Activated B cell treated with CpG ODN at 0.5 μM for 24 hours (primary cell): ENCODE measurements around the gene ENG. TPM values are rescaled to one million over a fixed set of nuclear protein-coding genes. Genes with fewer than 3 reads are reported as not detected.
"Not testable (repeated sequence)": the region's sequence is repeated elsewhere in the genome, so short reads cannot be mapped to it uniquely, and the experiment has no call there.

Experiments used
- ATAC-seq: fragments of 200-7000 bp; cut with Tn5 transposase; one replicate; pipeline ENCODE4 v1.10.0; 2021; ENCODE audit warnings: low read depth, mild to moderate bottlenecking, moderate library complexity
- CTCF ChIA-PET: fragments of 350-600 bp; sonication (Branson Sonifier 250); formaldehyde crosslinking; loops from one replicate; lab custom pipeline; 2021; ENCODE audit warnings: antibody characterized with exemption; lab: Charles Lee
- POLR2A ChIA-PET: fragments of 350-600 bp; sonication (Branson Sonifier 250); formaldehyde crosslinking; loops from one replicate; lab custom pipeline; 2021; ENCODE audit warnings: antibody characterized with exemption; lab: Charles Lee
- DNase-seq: peaks from one replicate; pipeline ENCODE4 v3.0.0; 2022
- H3K27ac Mint-ChIP-seq: one replicate; pipeline ENCODE4 v1.8.0; 2020; ENCODE audit warnings: mixed read lengths
- H3K27me3 Mint-ChIP-seq: one replicate; pipeline ENCODE4 v1.8.0; 2021; ENCODE audit warnings: mixed read lengths
- H3K36me3 Mint-ChIP-seq: one replicate; pipeline ENCODE4 v1.8.0; 2021; ENCODE audit warnings: low read depth, mixed read lengths
- H3K4me1 Mint-ChIP-seq: one replicate; pipeline ENCODE4 v1.8.0; 2021; ENCODE audit warnings: mixed read lengths
- H3K4me3 Mint-ChIP-seq: one replicate; pipeline ENCODE4 v1.8.0; 2020; ENCODE audit warnings: mild to moderate bottlenecking, mixed read lengths
- H3K9me3 Mint-ChIP-seq: one replicate; pipeline ENCODE4 v1.8.0; 2020; ENCODE audit warnings: mixed read lengths
- intact Hi-C: fragments of 100-400 bp; cut with micrococcal nuclease; formaldehyde crosslinking; loops from one replicate; pipeline ENCODE4 v1.15.1; 2024
- total RNA-seq: library from RNA; stranded (reverse); gene quantifications from 2 replicates; pipeline ENCODE4 v1.2.3, GENCODE V29; 2022
- TF ChIP-seq, protein P1 (sequence below): fragments of 200-600 bp; IDR thresholded peaks from one replicate; pipeline ENCODE4 v1.8.0; 2022; ENCODE audit warnings: antibody characterized with exemption, mild to moderate bottlenecking

Gene ENG
- total RNA-seq, 1 donor from 2014 or later: 6.1 TPM

- Mint-ChIP-seq H3K4me1 (peaks cover 11% of the 10 kb centered on the region), H3K4me3 (no peak overlapping the region), H3K27ac (no peak overlapping the region), H3K27me3 (no peaks in the 10 kb centered on the region), H3K9me3 (no peaks in the 10 kb centered on the region), H3K36me3 (no peaks in the 10 kb centered on the region)
- intact Hi-C loops: no loop called here
- ATAC-seq (no peak), DNase-seq (no peak)
- CTCF ChIA-PET: interaction anchor here (0.6 to 1.4 kb wide), 4 partner anchors 48 to 369 kb away, joined by 3 to 4 read pairs (median 3); no protein-coding TSS in a partner anchor
- TF ChIP-seq, protein P1, sequence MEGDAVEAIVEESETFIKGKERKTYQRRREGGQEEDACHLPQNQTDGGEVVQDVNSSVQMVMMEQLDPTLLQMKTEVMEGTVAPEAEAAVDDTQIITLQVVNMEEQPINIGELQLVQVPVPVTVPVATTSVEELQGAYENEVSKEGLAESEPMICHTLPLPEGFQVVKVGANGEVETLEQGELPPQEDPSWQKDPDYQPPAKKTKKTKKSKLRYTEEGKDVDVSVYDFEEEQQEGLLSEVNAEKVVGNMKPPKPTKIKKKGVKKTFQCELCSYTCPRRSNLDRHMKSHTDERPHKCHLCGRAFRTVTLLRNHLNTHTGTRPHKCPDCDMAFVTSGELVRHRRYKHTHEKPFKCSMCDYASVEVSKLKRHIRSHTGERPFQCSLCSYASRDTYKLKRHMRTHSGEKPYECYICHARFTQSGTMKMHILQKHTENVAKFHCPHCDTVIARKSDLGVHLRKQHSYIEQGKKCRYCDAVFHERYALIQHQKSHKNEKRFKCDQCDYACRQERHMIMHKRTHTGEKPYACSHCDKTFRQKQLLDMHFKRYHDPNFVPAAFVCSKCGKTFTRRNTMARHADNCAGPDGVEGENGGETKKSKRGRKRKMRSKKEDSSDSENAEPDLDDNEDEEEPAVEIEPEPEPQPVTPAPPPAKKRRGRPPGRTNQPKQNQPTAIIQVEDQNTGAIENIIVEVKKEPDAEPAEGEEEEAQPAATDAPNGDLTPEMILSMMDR: no peak
- POLR2A ChIA-PET: interaction anchor here (0.9 kb wide), 1 partner anchor 44 kb away, joined by 4 read pairs; the partner anchor contains the start of gene ST6GALNAC4
Observed at GRCh38 chr9:127873223-127873691, 18.8 kb upstream of the ENG start.

DNA sequence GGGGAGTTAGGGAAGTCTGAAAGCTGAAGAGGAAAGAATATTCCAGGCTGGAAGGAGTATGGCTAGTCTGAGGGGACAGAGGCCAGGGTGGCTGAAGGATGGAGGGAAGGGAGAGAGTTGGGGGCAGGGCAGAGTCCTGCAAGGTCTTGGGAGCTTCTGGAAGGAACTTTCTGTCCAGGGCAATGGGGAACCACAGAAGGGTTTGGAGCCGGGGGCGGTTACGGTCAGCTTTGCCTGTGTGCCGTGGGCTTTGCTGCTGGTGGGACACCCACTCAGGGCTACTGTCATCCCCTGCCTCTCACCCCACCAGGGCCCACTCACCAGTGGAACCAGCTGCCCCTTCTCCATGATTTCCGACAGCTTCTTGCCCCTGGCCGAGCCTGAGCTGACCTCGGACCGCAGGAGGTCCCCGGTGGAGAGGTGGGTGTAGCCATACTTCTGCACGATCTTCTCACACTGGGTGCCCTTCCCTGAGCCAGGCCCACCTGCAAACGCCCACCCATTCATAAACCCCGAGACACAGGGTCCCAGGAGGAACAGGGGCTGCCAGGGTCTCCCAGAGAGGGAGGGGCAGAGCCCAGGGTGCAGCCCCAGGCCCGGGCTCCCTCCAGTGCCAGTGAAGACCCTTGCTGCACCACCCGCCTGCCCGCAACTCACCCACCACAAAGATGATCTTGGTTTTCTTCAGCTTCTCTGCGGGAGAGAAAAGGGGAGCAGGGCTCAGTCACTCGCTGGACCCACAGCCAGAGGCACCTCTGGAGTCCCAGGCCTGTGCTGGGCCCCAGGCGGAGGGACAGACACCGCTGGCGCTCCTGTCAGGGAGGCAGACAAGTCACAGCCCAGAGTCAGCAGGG, 18.1 kb upstream of the ENG start:
- ChIA-PET POLR2A (interaction anchor here (0.6 kb wide), 1 partner anchor 52 kb away, joined by 7 read pairs; no protein-coding TSS in a partner anchor), CTCF (interaction anchor here (0.7 to 4.2 kb wide), 5 partner anchors 49 to 369 kb away, joined by 3 to 48 read pairs (median 4); partner anchors contain the start of gene TOR2A)
- intact Hi-C loops: no loop called here
- H3K36me3 Mint-ChIP-seq: no peaks in the 10 kb centered on the region
- no peaks in the 10 kb centered on the region for H3K9me3 Mint-ChIP-seq
- TF ChIP-seq, protein P1: no peak
- H3K27ac Mint-ChIP-seq: no peak overlapping the region
- no peak overlapping the region for H3K4me3 Mint-ChIP-seq
- H3K27me3 Mint-ChIP-seq: no peaks in the 10 kb centered on the region
- H3K4me1 Mint-ChIP-seq: peaks cover 6% of the 10 kb centered on the region
- DNase-seq (no peak), ATAC-seq (no peak)

DNA sequence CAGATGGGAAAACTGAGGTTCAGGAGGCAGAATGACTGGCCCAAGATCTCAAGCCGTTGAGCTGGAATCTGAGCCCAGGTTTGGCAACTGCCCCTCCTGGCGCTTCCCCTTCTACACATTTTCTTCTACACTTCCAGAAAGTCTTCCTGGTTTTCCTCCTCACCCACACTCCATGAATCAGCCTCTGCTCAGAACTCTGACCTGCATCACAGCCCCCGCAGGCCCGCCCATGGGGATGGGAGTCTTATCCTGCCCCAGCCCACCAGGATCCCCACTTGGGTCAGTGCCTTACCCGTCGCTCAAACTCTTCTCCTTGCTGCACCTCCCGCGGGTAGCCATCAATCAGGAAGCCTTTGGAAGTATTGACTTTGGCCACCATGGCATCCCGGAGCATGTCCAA, 17.1 kb upstream of the ENG start:
- H3K27me3 Mint-ChIP-seq: no peaks in the 10 kb centered on the region
- TF ChIP-seq, protein P1: no peak
- intact Hi-C loops: loop anchor here (2.0 kb wide), 1 partner anchor 45 kb away; the partner anchor contains the start of gene ST6GALNAC4
- H3K4me1 Mint-ChIP-seq: peaks cover 3% of the 10 kb centered on the region
- H3K36me3 Mint-ChIP-seq: no peaks in the 10 kb centered on the region
- no peak for DNase-seq
- no peak overlapping the region for H3K4me3 Mint-ChIP-seq
- no peak for ATAC-seq
- no peaks in the 10 kb centered on the region for H3K9me3 Mint-ChIP-seq
- no peak overlapping the region for H3K27ac Mint-ChIP-seq
- ChIA-PET POLR2A (interaction anchor here (2.5 kb wide), 1 partner anchor 137 kb away, joined by 14 read pairs; the partner anchor contains the start of gene TOR2A), CTCF (interaction anchor here (0.8 to 4.2 kb wide), 5 partner anchors 46 to 282 kb away, joined by 3 to 48 read pairs (median 39); partner anchors contain the start of genes CDK9 and TOR2A)

- TF ChIP-seq, protein P1: no peak
- ChIA-PET POLR2A (interaction anchor here (1.1 to 2.5 kb wide), 2 partner anchors 79 to 136 kb away, joined by 7 to 14 read pairs; partner anchors contain the start of gene TOR2A), CTCF (interaction anchor here (0.8 to 4.2 kb wide), 16 partner anchors 11 to 284 kb away, joined by 3 to 48 read pairs (median 7); partner anchors contain the start of genes CDK9, ENG, FPGS and PTRH1)
- no peak for ATAC-seq
- intact Hi-C loops: loop anchor here (1.0 to 2.0 kb wide), 8 partner anchors 46 to 367 kb away; partner anchors contain the start of genes CDK9, FPGS, ST6GALNAC4 and TOR2A
- H3K36me3 Mint-ChIP-seq: no peaks in the 10 kb centered on the region
- H3K4me3 Mint-ChIP-seq: no peak overlapping the region
- no peaks in the 10 kb centered on the region for H3K27me3 Mint-ChIP-seq
- peaks cover 8% of the 10 kb centered on the region for H3K4me1 Mint-ChIP-seq
- no peaks in the 10 kb centered on the region for H3K9me3 Mint-ChIP-seq
- no peak overlapping the region for H3K27ac Mint-ChIP-seq
- DNase-seq: no peak
Observed at GRCh38 chr9:127870887-127871286, 16.4 kb upstream of the ENG start.

DNA sequence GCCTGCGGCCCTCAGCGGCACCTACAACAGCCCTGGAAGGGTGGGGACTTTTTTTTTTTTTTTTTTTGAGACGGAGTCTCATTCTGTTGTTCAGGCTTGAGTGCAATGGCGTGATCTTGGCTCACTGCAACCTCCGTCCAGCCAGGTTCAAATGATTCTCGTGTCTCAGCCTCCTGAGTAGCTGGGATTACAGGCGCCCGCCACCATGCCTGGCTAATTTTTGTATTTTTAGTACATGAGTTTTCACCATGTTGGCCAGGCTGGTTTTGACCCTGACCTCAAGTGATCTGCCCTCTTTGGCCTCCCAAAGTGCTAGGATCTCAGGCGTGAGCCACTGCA, 15.7 kb upstream of the ENG start:
- intact Hi-C loops: loop anchor here (1.0 to 2.0 kb wide), 8 partner anchors 47 to 366 kb away; partner anchors contain the start of genes CDK9, FPGS, ST6GALNAC4 and TOR2A
- H3K36me3 Mint-ChIP-seq, DNase-seq, H3K4me3 Mint-ChIP-seq, H3K9me3 Mint-ChIP-seq, H3K27ac Mint-ChIP-seq, H3K27me3 Mint-ChIP-seq, ATAC-seq: not testable (repeated sequence)
- ChIA-PET CTCF (interaction anchor here (0.6 to 4.2 kb wide), 37 partner anchors 8 to 655 kb away, joined by 3 to 48 read pairs (median 5); partner anchors contain the start of genes AK1, CDK9, ENG and FPGS), POLR2A (interaction anchor here (0.7 to 2.5 kb wide), 16 partner anchors 8 to 419 kb away, joined by 3 to 16 read pairs (median 4); partner anchors contain the start of genes CDK9, FPGS, LRSAM1 and RPL12)
- H3K4me1 Mint-ChIP-seq: peaks cover 16% of the 10 kb centered on the region
